ENCODE results near the gene GLT8D2. TPM values are rescaled to one million over a fixed set of nuclear protein-coding genes. Genes with fewer than 3 reads are reported as not detected.
"Not testable (repeated sequence)": the region's sequence is repeated elsewhere in the genome, so short reads cannot be mapped to it uniquely, and the experiment has no call there.

Gene GLT8D2
- total RNA-seq, 1 donor from 2014 or later = 13.1 TPM

- Mint-ChIP-seq H3K27me3 (ENCODE audit: low read depth) (peaks cover 32% of the 10 kb centered on the region), H3K27ac (no peak overlapping the region), H3K9me3 (peaks cover 6% of the 10 kb centered on the region), H3K4me3 (no peak overlapping the region), H3K4me1 (peaks cover 26% of the 10 kb centered on the region), H3K36me3 (peaks cover 2% of the 10 kb centered on the region)
- DNase-seq (ENCODE audit: low spot score in 2 of 2, unreplicated experiment in 2 of 2) = no peak
- TF ChIP-seq CTCF (IDR thresholded peaks at IDR 0.05; ENCODE audit: unreplicated experiment) = no peak
Observed at GRCh38 chr12:104046306-104046705, 3.7 kb downstream of the GLT8D2 start.

GRCh38 chr12:104044158-104044557 lies 5.8 kb downstream of the GLT8D2 start:
- no peak overlapping the region for H3K4me3 Mint-ChIP-seq
- no peak overlapping the region for H3K27ac Mint-ChIP-seq
- peaks cover 6% of the 10 kb centered on the region for H3K9me3 Mint-ChIP-seq
- TF ChIP-seq CTCF (IDR thresholded peaks at IDR 0.05; ENCODE audit: unreplicated experiment) = no peak
- no peak for DNase-seq (ENCODE audit: low spot score in 2 of 2, unreplicated experiment in 2 of 2)
- peaks cover 15% of the 10 kb centered on the region for H3K4me1 Mint-ChIP-seq
- peaks cover 2% of the 10 kb centered on the region for H3K36me3 Mint-ChIP-seq
- H3K27me3 Mint-ChIP-seq (ENCODE audit: low read depth) = peaks cover 20% of the 10 kb centered on the region

GRCh38 chr12:104042580-104042979 lies 7.4 kb downstream of the GLT8D2 start:
- peaks cover 2% of the 10 kb centered on the region for H3K4me1 Mint-ChIP-seq
- no peak overlapping the region for H3K4me3 Mint-ChIP-seq
- no peak for DNase-seq (ENCODE audit: low spot score in 2 of 2, unreplicated experiment in 2 of 2)
- no peak overlapping the region for H3K27ac Mint-ChIP-seq
- TF ChIP-seq CTCF (IDR thresholded peaks at IDR 0.05; ENCODE audit: unreplicated experiment) = no peak
- peaks cover 2% of the 10 kb centered on the region for H3K36me3 Mint-ChIP-seq
- peaks cover 9% of the 10 kb centered on the region for H3K9me3 Mint-ChIP-seq
- H3K27me3 Mint-ChIP-seq (ENCODE audit: low read depth) = peaks cover 27% of the 10 kb centered on the region

- not testable (repeated sequence) for DNase-seq (ENCODE audit: low spot score in 2 of 2, unreplicated experiment in 2 of 2); H3K4me1 Mint-ChIP-seq; H3K36me3 Mint-ChIP-seq; H3K27ac Mint-ChIP-seq; H3K4me3 Mint-ChIP-seq
- Mint-ChIP-seq H3K9me3 (peaks cover 20% of the 10 kb centered on the region), H3K27me3 (ENCODE audit: low read depth) (peaks cover 53% of the 10 kb centered on the region)
Observed at GRCh38 chr12:104039769-104040168, 10.2 kb downstream of the GLT8D2 start.

GRCh38 chr12:104036143-104036542 lies 13.8 kb downstream of the GLT8D2 start:
- H3K9me3 Mint-ChIP-seq = peaks cover 14% of the 10 kb centered on the region
- DNase-seq (ENCODE audit: low spot score in 2 of 2, unreplicated experiment in 2 of 2); H3K4me3 Mint-ChIP-seq; H3K27ac Mint-ChIP-seq; H3K36me3 Mint-ChIP-seq; H3K4me1 Mint-ChIP-seq: not testable (repeated sequence)
- H3K27me3 Mint-ChIP-seq (ENCODE audit: low read depth) = peaks cover 41% of the 10 kb centered on the region

- H3K4me1 Mint-ChIP-seq; H3K27ac Mint-ChIP-seq; H3K36me3 Mint-ChIP-seq; H3K9me3 Mint-ChIP-seq; DNase-seq (ENCODE audit: low spot score in 2 of 2, unreplicated experiment in 2 of 2); H3K4me3 Mint-ChIP-seq: not testable (repeated sequence)
- peaks cover 24% of the 10 kb centered on the region for H3K27me3 Mint-ChIP-seq (ENCODE audit: low read depth)
Observed at GRCh38 chr12:104030596-104030995, 19.4 kb downstream of the GLT8D2 start.

GRCh38 chr12:104026841-104027599 lies 23.0 kb downstream of the GLT8D2 start:
- no peak for TF ChIP-seq CTCF (IDR thresholded peaks at IDR 0.05; ENCODE audit: unreplicated experiment)
- H3K4me1 Mint-ChIP-seq = peaks cover 6% of the 10 kb centered on the region

More at GRCh38 chr12:104026841-104027599, 23.0 kb downstream of the GLT8D2 start:
- H3K36me3 Mint-ChIP-seq = no peaks in the 10 kb centered on the region
- DNase-seq (ENCODE audit: low spot score in 2 of 2, unreplicated experiment in 2 of 2) = no peak
- no peak overlapping the region for H3K4me3 Mint-ChIP-seq
- peaks cover 18% of the 10 kb centered on the region for H3K27me3 Mint-ChIP-seq (ENCODE audit: low read depth)
- H3K9me3 Mint-ChIP-seq = peaks cover 7% of the 10 kb centered on the region
- no peak overlapping the region for H3K27ac Mint-ChIP-seq

Data from mesothelial cell of epicardium (in vitro differentiated cells).